Measurements from ENCODE around the gene ERLIN1.

GRCh38 chr10:100101192-100102076 is 84.4 kb downstream of the ERLIN1 start:
- TF ChIP-seq CTCF (conservative IDR thresholded peaks at IDR 0.05 in 1 of 2, IDR thresholded peaks at IDR 0.05 in 1 of 2; ENCODE audit: extremely low read depth in 1 of 2, insufficient read depth in 1 of 2, low read depth in 1 of 2, low read length in 2 of 2) = no peak
- no peak for TF ChIP-seq EZH2 (IDR thresholded peaks at IDR 0.05; ENCODE audit: borderline replicate concordance, low read length)

All from mammary epithelial cell (primary cell).